Subcutaneous abdominal adipose tissue (tissue), 5 donors: ENCODE results near the gene DCLK3.

Experiments used
- H3K27ac ChIP-seq: one replicate; pipeline ENCODE4 v1.7.0; 2013; ENCODE audit warnings: low read depth, mild to moderate bottlenecking, inconsistent platforms, low read length, moderate library complexity
- H3K27me3 ChIP-seq, 5 donors: one replicate each; pipeline ENCODE4 v1.7.0; 2013; ENCODE audit warnings: low read length in 5 of 5, inconsistent platforms in 1 of 5; ENCODE audit not compliant: control insufficient read depth in 5 of 5, insufficient read depth in 4 of 5
- H3K36me3 ChIP-seq, 5 donors: one replicate each; pipeline ENCODE4 v1.7.0; 2013; ENCODE audit warnings: low read length in 5 of 5; ENCODE audit not compliant: control insufficient read depth in 5 of 5, insufficient read depth in 5 of 5
- H3K4me1 ChIP-seq, 5 donors: one replicate each; pipeline ENCODE4 v1.7.0; 2013; ENCODE audit warnings: low read length in 5 of 5, mild to moderate bottlenecking in 3 of 5, moderate library complexity in 1 of 5; ENCODE audit not compliant: control insufficient read depth in 5 of 5, insufficient read depth in 5 of 5
- H3K4me3 ChIP-seq, 5 donors: one replicate each; pipeline ENCODE4 v1.7.0; 2013; ENCODE audit warnings: low read length in 5 of 5, low read depth in 1 of 5
- H3K9ac ChIP-seq, 5 donors: one replicate each; pipeline ENCODE4 v1.7.0; 2013; ENCODE audit warnings: low read length in 5 of 5, mild to moderate bottlenecking in 4 of 5, moderate library complexity in 3 of 5
- H3K9me3 ChIP-seq, 5 donors: one replicate each; pipeline ENCODE4 v1.7.0; 2013; ENCODE audit warnings: low read length in 5 of 5; ENCODE audit not compliant: control insufficient read depth in 5 of 5
- donor health status: healthy.
- donor health status: healthy.
- donor health status: healthy.
- donor health status: healthy.
- donor health status: healthy.

The DCLK3 gene

DNA sequence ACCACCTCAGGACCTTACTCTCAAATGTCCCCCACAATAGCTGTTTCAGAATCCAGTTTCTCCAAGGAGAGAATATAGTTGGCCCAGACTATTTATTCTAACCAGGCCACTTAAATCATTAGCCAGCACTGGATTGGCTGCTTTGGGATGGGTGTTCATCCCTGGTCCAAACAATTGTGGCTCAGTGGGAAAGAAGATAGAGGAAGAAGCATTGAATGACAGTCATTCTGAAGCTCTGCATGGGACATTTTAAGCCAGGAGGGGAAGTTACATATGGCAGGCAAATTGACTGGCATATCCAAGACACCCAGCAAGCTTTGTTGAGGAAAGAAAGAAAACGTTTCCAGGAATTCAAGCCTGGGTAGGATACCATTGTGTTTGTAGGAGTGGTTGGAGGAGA, 5.6 kb upstream of the DCLK3 start:
- Histone ChIP-seq H3K9ac (no peak overlapping the region), H3K4me1 (no peaks in the 10 kb centered on the region), H3K4me3 (no peak overlapping the region), H3K27ac (no peak overlapping the region), H3K9me3 (no peaks in the 10 kb centered on the region), H3K27me3 (peaks cover under 1 to 4% (median 3%) of the 10 kb centered on the region in 5 donors), H3K36me3 (no peaks in the 10 kb centered on the region)

GRCh38 chr3:36765104-36765503, 751 bp upstream of the DCLK3 start:
- no peak overlapping the region for H3K27ac ChIP-seq
- H3K4me1 ChIP-seq, result peaks cover 0 to 12% (median 7%) of the 10 kb centered on the region in 5 donors
- H3K9ac ChIP-seq, result no peak overlapping the region
- no peaks in the 10 kb centered on the region for H3K36me3 ChIP-seq
- peaks cover 9 to 32% (median 22%) of the 10 kb centered on the region in 5 donors for H3K27me3 ChIP-seq
- no peaks in the 10 kb centered on the region for H3K9me3 ChIP-seq
- H3K4me3 ChIP-seq, result no peak overlapping the region

DNA sequence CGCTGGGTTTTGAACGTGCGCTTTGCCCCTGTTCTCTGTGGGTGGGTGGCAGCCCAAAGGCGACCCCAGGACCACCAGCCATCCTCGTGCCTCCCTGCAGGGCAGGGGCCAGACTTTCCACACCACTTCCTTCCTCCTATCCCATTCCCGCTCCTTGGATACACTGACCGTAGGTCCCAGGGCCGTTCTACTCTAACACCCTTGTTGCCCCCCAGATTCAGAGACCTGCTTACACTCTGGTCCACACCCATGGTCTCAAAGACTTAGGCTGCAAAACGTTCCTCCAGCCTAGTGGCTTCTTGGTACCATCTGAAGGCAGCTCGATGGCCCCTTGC, 318 bp upstream of the DCLK3 start:
- peaks cover 9 to 32% (median 22%) of the 10 kb centered on the region in 5 donors for H3K27me3 ChIP-seq
- H3K4me1 ChIP-seq, result peaks cover 0 to 12% (median 7%) of the 10 kb centered on the region in 5 donors
- no peak overlapping the region for H3K9ac ChIP-seq
- H3K36me3 ChIP-seq, result no peaks in the 10 kb centered on the region
- no peak overlapping the region for H3K27ac ChIP-seq
- peak overlapping the region in 4 of 5 donors; percentile 39 to 65 (median 41) for H3K4me3 ChIP-seq
- H3K9me3 ChIP-seq, result no peaks in the 10 kb centered on the region

DNA sequence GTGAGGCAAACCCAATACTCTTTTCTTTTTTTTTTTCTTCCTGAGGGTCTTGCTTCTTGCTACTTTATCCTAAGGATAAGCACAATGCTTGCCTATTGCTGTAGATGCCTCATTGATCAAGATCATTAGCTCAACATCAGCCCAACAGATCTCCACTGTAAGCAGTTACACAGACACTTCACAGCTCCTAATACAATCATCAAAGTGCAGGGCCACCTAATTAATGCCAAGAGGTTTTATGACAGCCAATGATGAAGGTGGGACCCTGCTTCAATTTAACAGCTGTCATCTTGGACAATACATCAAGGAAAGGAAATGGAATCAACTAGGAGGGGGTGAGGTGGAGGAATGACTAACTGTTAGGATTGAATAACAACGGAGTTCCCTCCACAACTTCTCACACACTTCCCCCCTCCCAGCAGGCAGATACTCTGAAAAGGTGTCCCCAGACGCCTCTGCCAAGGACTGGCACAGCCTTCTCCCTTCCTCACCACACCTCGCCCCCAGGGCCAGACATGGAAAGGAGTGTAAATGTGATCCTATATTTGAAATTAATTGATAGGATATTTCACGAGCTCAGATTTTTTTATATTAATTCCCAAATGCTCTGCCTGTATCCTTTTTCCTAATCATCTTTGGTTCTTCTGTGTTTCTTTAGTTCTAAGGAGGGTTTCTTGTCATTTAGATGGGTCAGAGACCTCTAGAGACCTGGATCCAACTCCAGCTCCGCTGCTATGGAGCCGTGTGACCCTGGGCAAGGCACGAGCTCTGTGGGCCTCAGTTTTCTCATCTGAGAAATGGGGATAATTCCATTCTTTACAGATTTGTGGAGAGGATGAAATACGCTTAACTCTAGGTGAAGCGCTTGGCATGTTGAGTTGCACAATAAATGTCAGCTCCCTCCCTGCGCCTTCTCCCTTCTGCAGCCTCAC, 1.2 kb downstream of the DCLK3 start:
- Histone ChIP-seq H3K9ac (no peak overlapping the region), H3K27ac (no peak overlapping the region), H3K27me3 (peaks cover 9 to 32% (median 22%) of the 10 kb centered on the region in 5 donors), H3K4me3 (peak overlapping the region; percentile 47 to 65 (median 58)), H3K4me1 (peaks cover 0 to 12% (median 7%) of the 10 kb centered on the region in 5 donors), H3K36me3 (no peaks in the 10 kb centered on the region), H3K9me3 (no peaks in the 10 kb centered on the region)

GRCh38 chr3:36761779-36762178, 2.6 kb downstream of the DCLK3 start:
- Histone ChIP-seq H3K36me3 (no peaks in the 10 kb centered on the region), H3K9me3 (no peaks in the 10 kb centered on the region), H3K27ac (no peak overlapping the region), H3K4me1 (peaks cover 0 to 12% (median 7%) of the 10 kb centered on the region in 5 donors), H3K4me3 (no peak overlapping the region), H3K27me3 (peaks cover 9 to 32% (median 24%) of the 10 kb centered on the region in 5 donors), H3K9ac (no peak overlapping the region)

GRCh38 chr3:36756269-36756668, 8.1 kb downstream of the DCLK3 start:
- H3K27ac ChIP-seq, result no peak overlapping the region
- H3K27me3 ChIP-seq, result peaks cover 0 to 2% (median 2%) of the 10 kb centered on the region in 5 donors
- H3K9ac ChIP-seq, result no peak overlapping the region
- H3K4me3 ChIP-seq, result no peak overlapping the region
- H3K9me3 ChIP-seq, result no peaks in the 10 kb centered on the region
- no peaks in the 10 kb centered on the region for H3K36me3 ChIP-seq
- H3K4me1 ChIP-seq, result no peaks in the 10 kb centered on the region

- no peaks in the 10 kb centered on the region for H3K9me3 ChIP-seq
- no peaks in the 10 kb centered on the region for H3K4me1 ChIP-seq
- peaks cover 0 to 5% (median 0%) of the 10 kb centered on the region in 5 donors for H3K27me3 ChIP-seq
- no peak overlapping the region for H3K27ac ChIP-seq
- no peak overlapping the region for H3K4me3 ChIP-seq
- no peak overlapping the region for H3K9ac ChIP-seq
- H3K36me3 ChIP-seq, result no peaks in the 10 kb centered on the region
These were observed 13.0 kb downstream of the DCLK3 start for GRCh38 chr3:36751326-36751725.

GRCh38 chr3:36750737-36751136, 13.6 kb downstream of the DCLK3 start:
- no peaks in the 10 kb centered on the region for H3K9me3 ChIP-seq
- no peak overlapping the region for H3K9ac ChIP-seq
- no peak overlapping the region for H3K4me3 ChIP-seq
- peaks cover 0 to 5% (median 0%) of the 10 kb centered on the region in 5 donors for H3K27me3 ChIP-seq
- H3K4me1 ChIP-seq, result no peaks in the 10 kb centered on the region
- H3K36me3 ChIP-seq, result no peaks in the 10 kb centered on the region
- H3K27ac ChIP-seq, result no peak overlapping the region

- Histone ChIP-seq H3K4me1 (no peaks in the 10 kb centered on the region), H3K4me3 (no peak overlapping the region), H3K27me3 (no peaks in the 10 kb centered on the region), H3K9ac (no peak overlapping the region), H3K36me3 (no peaks in the 10 kb centered on the region), H3K27ac (no peak overlapping the region), H3K9me3 (no peaks in the 10 kb centered on the region)
These were observed 19.6 kb downstream of the DCLK3 start for GRCh38 chr3:36744763-36745162.

DNA sequence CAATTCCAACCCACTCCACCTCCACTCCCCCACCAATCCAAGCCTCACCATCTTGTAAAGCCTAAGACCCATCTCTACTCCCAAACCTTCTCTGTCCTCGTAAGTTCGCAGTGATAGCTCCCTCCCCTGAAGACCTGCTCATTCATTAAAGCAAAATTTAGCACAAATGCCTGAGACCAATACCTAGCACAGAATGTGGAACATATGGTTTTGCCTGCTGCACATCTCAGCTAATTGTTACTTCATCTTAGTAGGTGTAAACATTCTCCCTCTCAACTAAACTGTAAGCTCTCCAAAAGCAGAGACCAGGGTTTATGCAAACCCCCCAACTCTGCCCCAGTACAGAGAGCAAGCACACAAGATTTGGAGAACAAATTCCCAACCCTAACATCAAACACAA, 20.5 kb downstream of the DCLK3 start:
- peaks cover 0 to 4% (median 0%) of the 10 kb centered on the region in 5 donors for H3K4me1 ChIP-seq
- no peaks in the 10 kb centered on the region for H3K36me3 ChIP-seq
- H3K27ac ChIP-seq, result no peak overlapping the region
- H3K9ac ChIP-seq, result no peak overlapping the region
- no peaks in the 10 kb centered on the region for H3K27me3 ChIP-seq
- H3K9me3 ChIP-seq, result no peaks in the 10 kb centered on the region
- no peak overlapping the region for H3K4me3 ChIP-seq
